Measurements from ENCODE around the gene BEND2.

Gene BEND2

GRCh38 chrX:18174209-18174608 lies 46.5 kb downstream of the BEND2 start:
- no peak overlapping the region for H2AK5ac ChIP-seq (ENCODE audit: low read length)
- H2BK15ac ChIP-seq (replicated peaks; ENCODE audit: low read depth): no peak overlapping the region
- H2BK5ac ChIP-seq (ENCODE audit: low read length): no peak overlapping the region
- WGBS (ENCODE audit: extremely low coverage, insufficient coverage, low lambda C conversion rate): no CpG with 5 or more reads among the region's 7 CpGs
- no peaks in the 10 kb centered on the region for H3K79me1 ChIP-seq (ENCODE audit: low read length)
- DNase-seq: no peak
- H3K36me3 ChIP-seq (ENCODE audit: control insufficient read depth, insufficient read depth, low read length): no peaks in the 10 kb centered on the region
- H3K18ac ChIP-seq (ENCODE audit: low read length): no peak overlapping the region
- H3K23ac ChIP-seq (ENCODE audit: low read length): no peak overlapping the region
- H2BK120ac ChIP-seq (ENCODE audit: low read depth, low read length): no peak overlapping the region
- peak overlapping the region; percentile 24 for H3K4ac ChIP-seq (ENCODE audit: low read depth, low read length)
- no peak overlapping the region for H3K4me2 ChIP-seq (ENCODE audit: low read length)
- H3K27me3 ChIP-seq (ENCODE audit: insufficient read depth, low read length, poor library complexity): no peaks in the 10 kb centered on the region
- no peak overlapping the region for H4K8ac ChIP-seq (ENCODE audit: low read depth, low read length)
- H3K79me2 ChIP-seq (ENCODE audit: control insufficient read depth, insufficient read depth, low read length): no peaks in the 10 kb centered on the region
- H3K4me1 ChIP-seq (ENCODE audit: control insufficient read depth, low read depth, low read length): no peaks in the 10 kb centered on the region
- no peak overlapping the region for H3K9ac ChIP-seq (ENCODE audit: low read length)
- H3K56ac ChIP-seq (ENCODE audit: low read length): no peak overlapping the region
- no peak overlapping the region for H3K4me3 ChIP-seq (ENCODE audit: low read length)
- H3K27ac ChIP-seq (ENCODE audit: low read depth, low read length): no peak overlapping the region
- no peak overlapping the region for H4K5ac ChIP-seq (ENCODE audit: low read length)

GRCh38 chrX:18173494-18174180 lies 47.0 kb downstream of the BEND2 start:
- H3K79me2 ChIP-seq (ENCODE audit: control insufficient read depth, insufficient read depth, low read length): no peaks in the 10 kb centered on the region

DNA sequence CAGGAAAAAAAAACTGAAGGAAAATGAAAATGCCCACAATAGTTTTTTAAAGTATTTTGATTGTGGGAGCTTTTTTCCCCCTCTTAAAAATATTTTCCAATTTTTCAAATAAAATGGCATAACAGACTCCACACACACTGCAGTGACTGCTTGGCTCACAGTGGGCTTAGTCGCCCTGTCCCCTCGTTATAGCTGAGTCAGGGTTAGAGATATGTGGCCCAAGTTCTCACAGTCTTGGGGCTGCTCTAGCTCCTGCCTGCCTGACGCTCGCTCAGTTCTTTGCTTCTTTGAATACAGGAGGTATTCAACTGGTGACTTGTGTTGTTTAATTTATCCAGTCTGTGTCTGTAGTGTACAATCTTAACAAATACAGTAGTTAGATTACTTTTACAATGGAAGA lies 47.7 kb downstream of the BEND2 start:
- no peak overlapping the region for H3K23ac ChIP-seq (ENCODE audit: low read length)
- H3K79me1 ChIP-seq (ENCODE audit: low read length): no peaks in the 10 kb centered on the region
- no peaks in the 10 kb centered on the region for H3K4me1 ChIP-seq (ENCODE audit: control insufficient read depth, low read depth, low read length)
- H3K9ac ChIP-seq (ENCODE audit: low read length): no peak overlapping the region
- no peak overlapping the region for H3K4me3 ChIP-seq (ENCODE audit: low read length)
- H3K27me3 ChIP-seq (ENCODE audit: insufficient read depth, low read length, poor library complexity): no peaks in the 10 kb centered on the region
- no peak overlapping the region for H2AK5ac ChIP-seq (ENCODE audit: low read length)
- WGBS (ENCODE audit: extremely low coverage, insufficient coverage, low lambda C conversion rate): no CpG with 5 or more reads among the region's 4 CpGs
- H4K5ac ChIP-seq (ENCODE audit: low read length): no peak overlapping the region
- no peaks in the 10 kb centered on the region for H3K79me2 ChIP-seq (ENCODE audit: control insufficient read depth, insufficient read depth, low read length)
- H4K8ac ChIP-seq (ENCODE audit: low read depth, low read length): no peak overlapping the region
- no peak overlapping the region for H3K4me2 ChIP-seq (ENCODE audit: low read length)
- H2BK120ac ChIP-seq (ENCODE audit: low read depth, low read length): no peak overlapping the region
- H2BK15ac ChIP-seq (replicated peaks; ENCODE audit: low read depth): no peak overlapping the region
- H3K18ac ChIP-seq (ENCODE audit: low read length): no peak overlapping the region
- H2BK5ac ChIP-seq (ENCODE audit: low read length): no peak overlapping the region
- H3K27ac ChIP-seq (ENCODE audit: low read depth, low read length): no peak overlapping the region
- no peaks in the 10 kb centered on the region for H3K36me3 ChIP-seq (ENCODE audit: control insufficient read depth, insufficient read depth, low read length)
- no peak for DNase-seq
- H3K4ac ChIP-seq (ENCODE audit: low read depth, low read length): no peak overlapping the region
- no peak overlapping the region for H3K56ac ChIP-seq (ENCODE audit: low read length)

More at GRCh38 chrX:18173494-18174180, 47.0 kb downstream of the BEND2 start:
- no peak overlapping the region for H3K4me3 ChIP-seq (ENCODE audit: low read length)
- no peak overlapping the region for H3K18ac ChIP-seq (ENCODE audit: low read length)
- H2BK120ac ChIP-seq (ENCODE audit: low read depth, low read length): no peak overlapping the region
- no peaks in the 10 kb centered on the region for H3K4me1 ChIP-seq (ENCODE audit: control insufficient read depth, low read depth, low read length)
- H3K4ac ChIP-seq (ENCODE audit: low read depth, low read length): no peak overlapping the region
- H3K36me3 ChIP-seq (ENCODE audit: control insufficient read depth, insufficient read depth, low read length): no peaks in the 10 kb centered on the region
- no peaks in the 10 kb centered on the region for H3K27me3 ChIP-seq (ENCODE audit: insufficient read depth, low read length, poor library complexity)
- H3K56ac ChIP-seq (ENCODE audit: low read length): no peak overlapping the region
- H2BK15ac ChIP-seq (replicated peaks; ENCODE audit: low read depth): no peak overlapping the region
- no peak overlapping the region for H3K27ac ChIP-seq (ENCODE audit: low read depth, low read length)
- no peak overlapping the region for H4K8ac ChIP-seq (ENCODE audit: low read depth, low read length)
- no CpG with 5 or more reads among the region's 7 CpGs for WGBS (ENCODE audit: extremely low coverage, insufficient coverage, low lambda C conversion rate)
- no peaks in the 10 kb centered on the region for H3K79me1 ChIP-seq (ENCODE audit: low read length)
- H2AK5ac ChIP-seq (ENCODE audit: low read length): no peak overlapping the region
- no peak overlapping the region for H2BK5ac ChIP-seq (ENCODE audit: low read length)
- H4K5ac ChIP-seq (ENCODE audit: low read length): no peak overlapping the region
- H3K23ac ChIP-seq (ENCODE audit: low read length): no peak overlapping the region
- no peak overlapping the region for H3K4me2 ChIP-seq (ENCODE audit: low read length)
- H3K9ac ChIP-seq (ENCODE audit: low read length): no peak overlapping the region
- no peak for DNase-seq

DNA sequence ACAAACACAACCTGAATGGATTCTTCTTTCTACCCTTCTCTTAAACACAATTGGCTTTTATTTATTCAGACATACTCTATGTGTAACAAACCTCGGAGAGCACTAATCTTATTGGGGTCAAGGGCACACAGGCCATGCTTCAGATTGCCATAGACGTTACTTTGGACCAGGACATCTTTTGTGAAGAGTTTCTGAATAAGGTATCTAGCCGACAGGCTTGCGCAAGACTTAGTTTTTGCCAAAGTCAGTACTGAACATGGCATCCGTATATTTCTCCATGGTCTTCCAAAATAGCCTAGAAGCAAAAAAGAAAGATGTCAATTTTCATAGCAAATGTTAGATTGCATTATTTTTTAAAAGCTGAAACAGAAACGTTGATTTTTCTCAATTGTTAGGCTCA lies 49.8 kb downstream of the BEND2 start:
- H3K56ac ChIP-seq (ENCODE audit: low read length): no peak overlapping the region
- H3K4me1 ChIP-seq (ENCODE audit: control insufficient read depth, low read depth, low read length): no peaks in the 10 kb centered on the region
- H3K79me2 ChIP-seq (ENCODE audit: control insufficient read depth, insufficient read depth, low read length): no peaks in the 10 kb centered on the region
- H2BK15ac ChIP-seq (replicated peaks; ENCODE audit: low read depth): no peak overlapping the region
- no peak overlapping the region for H4K8ac ChIP-seq (ENCODE audit: low read depth, low read length)
- no peak overlapping the region for H3K9ac ChIP-seq (ENCODE audit: low read length)
- no peak overlapping the region for H3K27ac ChIP-seq (ENCODE audit: low read depth, low read length)
- no CpG with 5 or more reads among the region's 6 CpGs for WGBS (ENCODE audit: extremely low coverage, insufficient coverage, low lambda C conversion rate)
- H2BK120ac ChIP-seq (ENCODE audit: low read depth, low read length): no peak overlapping the region
- H3K36me3 ChIP-seq (ENCODE audit: control insufficient read depth, insufficient read depth, low read length): no peaks in the 10 kb centered on the region
- H3K4me2 ChIP-seq (ENCODE audit: low read length): no peak overlapping the region
- H3K23ac ChIP-seq (ENCODE audit: low read length): no peak overlapping the region
- no peaks in the 10 kb centered on the region for H3K27me3 ChIP-seq (ENCODE audit: insufficient read depth, low read length, poor library complexity)
- H4K5ac ChIP-seq (ENCODE audit: low read length): no peak overlapping the region
- H3K18ac ChIP-seq (ENCODE audit: low read length): no peak overlapping the region
- H3K4ac ChIP-seq (ENCODE audit: low read depth, low read length): no peak overlapping the region
- H2AK5ac ChIP-seq (ENCODE audit: low read length): no peak overlapping the region
- no peak overlapping the region for H3K4me3 ChIP-seq (ENCODE audit: low read length)
- H3K79me1 ChIP-seq (ENCODE audit: low read length): no peaks in the 10 kb centered on the region
- no peak for DNase-seq
- no peak overlapping the region for H2BK5ac ChIP-seq (ENCODE audit: low read length)

- Histone ChIP-seq H3K4me3 (ENCODE audit: low read length) (no peak overlapping the region), H3K27ac (ENCODE audit: low read depth, low read length) (no peak overlapping the region), H2BK5ac (ENCODE audit: low read length) (no peak overlapping the region), H2AK5ac (ENCODE audit: low read length) (no peak overlapping the region), H2BK15ac (replicated peaks; ENCODE audit: low read depth) (no peak overlapping the region), H4K5ac (ENCODE audit: low read length) (no peak overlapping the region), H3K4me1 (ENCODE audit: control insufficient read depth, low read depth, low read length) (no peaks in the 10 kb centered on the region), H3K4me2 (ENCODE audit: low read length) (no peak overlapping the region), H3K27me3 (ENCODE audit: insufficient read depth, low read length, poor library complexity) (no peaks in the 10 kb centered on the region), H3K36me3 (ENCODE audit: control insufficient read depth, insufficient read depth, low read length) (no peaks in the 10 kb centered on the region), H3K18ac (ENCODE audit: low read length) (no peak overlapping the region), H3K79me2 (ENCODE audit: control insufficient read depth, insufficient read depth, low read length) (no peaks in the 10 kb centered on the region), H3K56ac (ENCODE audit: low read length) (no peak overlapping the region), H3K4ac (ENCODE audit: low read depth, low read length) (no peak overlapping the region), H2BK120ac (ENCODE audit: low read depth, low read length) (no peak overlapping the region), H4K8ac (ENCODE audit: low read depth, low read length) (no peak overlapping the region), H3K23ac (ENCODE audit: low read length) (no peak overlapping the region), H3K79me1 (ENCODE audit: low read length) (no peaks in the 10 kb centered on the region), H3K9ac (ENCODE audit: low read length) (no peak overlapping the region)
- DNase-seq: peak; percentile 1
- no CpG with 5 or more reads among the region's 4 CpGs for WGBS (ENCODE audit: extremely low coverage, insufficient coverage, low lambda C conversion rate)
Observed at GRCh38 chrX:18166068-18166467, 54.6 kb downstream of the BEND2 start.

GRCh38 chrX:18160369-18160768 lies 60.3 kb downstream of the BEND2 start:
- no peak overlapping the region for H3K4me3 ChIP-seq (ENCODE audit: low read length)
- H4K5ac ChIP-seq (ENCODE audit: low read length): no peak overlapping the region
- H3K4me1 ChIP-seq (ENCODE audit: control insufficient read depth, low read depth, low read length): no peaks in the 10 kb centered on the region
- no peaks in the 10 kb centered on the region for H3K36me3 ChIP-seq (ENCODE audit: control insufficient read depth, insufficient read depth, low read length)
- H2BK15ac ChIP-seq (replicated peaks; ENCODE audit: low read depth): no peak overlapping the region
- H4K8ac ChIP-seq (ENCODE audit: low read depth, low read length): no peak overlapping the region
- H3K27me3 ChIP-seq (ENCODE audit: insufficient read depth, low read length, poor library complexity): no peaks in the 10 kb centered on the region
- no peak overlapping the region for H3K23ac ChIP-seq (ENCODE audit: low read length)
- no peaks in the 10 kb centered on the region for H3K79me1 ChIP-seq (ENCODE audit: low read length)
- H3K56ac ChIP-seq (ENCODE audit: low read length): no peak overlapping the region
- no peak overlapping the region for H3K4ac ChIP-seq (ENCODE audit: low read depth, low read length)
- H3K79me2 ChIP-seq (ENCODE audit: control insufficient read depth, insufficient read depth, low read length): no peaks in the 10 kb centered on the region
- H2AK5ac ChIP-seq (ENCODE audit: low read length): no peak overlapping the region
- H3K27ac ChIP-seq (ENCODE audit: low read depth, low read length): no peak overlapping the region
- H3K4me2 ChIP-seq (ENCODE audit: low read length): no peak overlapping the region
- H3K18ac ChIP-seq (ENCODE audit: low read length): no peak overlapping the region
- H2BK5ac ChIP-seq (ENCODE audit: low read length): no peak overlapping the region
- no peak overlapping the region for H3K9ac ChIP-seq (ENCODE audit: low read length)
- WGBS (ENCODE audit: extremely low coverage, insufficient coverage, low lambda C conversion rate): no CpG with 5 or more reads among the region's 4 CpGs
- H2BK120ac ChIP-seq (ENCODE audit: low read depth, low read length): no peak overlapping the region
- DNase-seq: no peak
